NB4 (cell line): ENCODE data around the gene EIF3D.

Experiments used
- DNase-seq: peaks from one replicate; pipeline ENCODE4 v3.0.0; 2010; ENCODE audit warnings: low read depth
- H3K4me3 ChIP-seq: one replicate; pipeline ENCODE4 v1.5.1; 2011; ENCODE audit warnings: mild to moderate bottlenecking, low read depth, low read length, moderate library complexity
- MYC ChIP-seq: IDR thresholded peaks from 2 replicates; pipeline ENCODE4 v1.6.1; 2011; ENCODE audit warnings: low read depth, low read length
- POLR2A ChIP-seq: IDR thresholded peaks from 2 replicates; pipeline ENCODE4 v1.6.1; 2011; ENCODE audit warnings: mild to moderate bottlenecking; ENCODE audit not compliant: insufficient read length; ENCODE audit errors: extremely low read depth
- TF ChIP-seq, protein P1 (sequence below): IDR thresholded peaks from 2 replicates; pipeline ENCODE4 v1.6.1; 2011; ENCODE audit warnings: low read depth, low read length
- TF ChIP-seq, protein P2 (sequence below): IDR thresholded peaks from one replicate; pipeline ENCODE4 v1.5.1; 2012; ENCODE audit warnings: low read depth, low read length

EIF3D gene

DNA sequence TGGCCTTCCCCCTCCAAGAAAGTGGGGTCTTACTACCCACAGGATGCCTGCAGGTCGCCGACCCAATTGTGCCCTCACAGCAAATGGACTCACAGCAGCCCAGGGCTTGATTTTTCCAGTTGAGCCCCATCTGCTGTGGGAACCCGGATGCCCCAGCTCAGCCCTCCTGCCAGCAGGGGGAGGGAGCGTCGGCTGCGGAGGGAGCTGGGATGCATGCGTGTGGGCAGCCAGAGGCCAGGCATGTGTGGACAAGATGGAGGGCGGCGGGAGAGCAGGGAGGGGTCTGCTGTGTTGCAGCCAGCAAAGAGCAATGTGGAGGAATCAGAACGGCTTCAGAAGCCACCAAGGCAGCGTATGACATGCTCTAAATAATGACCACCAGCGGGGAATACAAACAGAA is 41.0 kb upstream of the EIF3D start:
- no peak for DNase-seq
- TF ChIP-seq POLR2A: no peak
- TF ChIP-seq, protein P1, sequence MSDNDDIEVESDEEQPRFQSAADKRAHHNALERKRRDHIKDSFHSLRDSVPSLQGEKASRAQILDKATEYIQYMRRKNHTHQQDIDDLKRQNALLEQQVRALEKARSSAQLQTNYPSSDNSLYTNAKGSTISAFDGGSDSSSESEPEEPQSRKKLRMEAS: no peak
- TF ChIP-seq, protein P2, sequence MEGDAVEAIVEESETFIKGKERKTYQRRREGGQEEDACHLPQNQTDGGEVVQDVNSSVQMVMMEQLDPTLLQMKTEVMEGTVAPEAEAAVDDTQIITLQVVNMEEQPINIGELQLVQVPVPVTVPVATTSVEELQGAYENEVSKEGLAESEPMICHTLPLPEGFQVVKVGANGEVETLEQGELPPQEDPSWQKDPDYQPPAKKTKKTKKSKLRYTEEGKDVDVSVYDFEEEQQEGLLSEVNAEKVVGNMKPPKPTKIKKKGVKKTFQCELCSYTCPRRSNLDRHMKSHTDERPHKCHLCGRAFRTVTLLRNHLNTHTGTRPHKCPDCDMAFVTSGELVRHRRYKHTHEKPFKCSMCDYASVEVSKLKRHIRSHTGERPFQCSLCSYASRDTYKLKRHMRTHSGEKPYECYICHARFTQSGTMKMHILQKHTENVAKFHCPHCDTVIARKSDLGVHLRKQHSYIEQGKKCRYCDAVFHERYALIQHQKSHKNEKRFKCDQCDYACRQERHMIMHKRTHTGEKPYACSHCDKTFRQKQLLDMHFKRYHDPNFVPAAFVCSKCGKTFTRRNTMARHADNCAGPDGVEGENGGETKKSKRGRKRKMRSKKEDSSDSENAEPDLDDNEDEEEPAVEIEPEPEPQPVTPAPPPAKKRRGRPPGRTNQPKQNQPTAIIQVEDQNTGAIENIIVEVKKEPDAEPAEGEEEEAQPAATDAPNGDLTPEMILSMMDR: no peak
- no peak for TF ChIP-seq MYC
- no peak overlapping the region for H3K4me3 ChIP-seq

DNA sequence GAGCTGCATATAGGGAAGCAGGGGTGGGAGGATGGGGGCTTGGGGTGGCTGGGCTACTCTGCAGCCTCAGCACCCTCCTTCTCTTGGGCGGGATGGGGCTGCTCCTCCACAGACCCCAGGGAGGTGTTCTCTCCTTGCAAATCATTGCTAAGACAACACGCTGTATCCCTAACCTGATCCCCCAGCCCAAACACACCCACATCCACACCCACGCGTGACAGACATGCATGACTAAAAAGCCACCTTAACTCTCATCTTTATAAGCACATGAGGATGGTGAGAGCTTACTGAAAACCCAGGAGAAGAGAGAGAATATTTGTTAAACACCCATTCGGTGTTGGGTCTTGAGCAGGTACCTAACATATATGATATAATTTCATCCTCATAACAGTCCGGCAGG is 39.9 kb upstream of the EIF3D start:
- no peak overlapping the region for H3K4me3 ChIP-seq
- no peak for DNase-seq
- TF ChIP-seq POLR2A (no peak), MYC (no peak)
- TF ChIP-seq, protein P2: no peak
- TF ChIP-seq, protein P1: no peak

DNA sequence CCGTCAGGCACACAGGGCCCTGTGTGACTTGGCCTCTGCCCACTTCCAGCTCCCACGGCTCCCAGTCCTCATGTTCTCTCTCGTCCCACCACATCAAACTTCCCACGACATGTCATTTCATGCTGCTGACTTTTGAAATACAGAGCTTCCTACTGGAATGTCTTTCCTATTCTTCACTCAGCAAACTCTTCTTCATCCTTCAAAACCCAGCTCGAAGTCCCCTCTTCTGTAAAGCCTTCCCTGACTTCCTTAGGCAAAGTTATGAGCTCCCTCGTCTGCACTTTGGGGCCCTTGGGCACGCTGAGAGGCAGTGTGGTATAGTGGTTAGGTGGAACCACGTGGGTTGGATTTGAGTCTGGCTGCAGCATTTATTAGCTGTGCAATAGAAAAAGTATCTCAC is 37.8 kb upstream of the EIF3D start:
- DNase-seq: no peak
- TF ChIP-seq, protein P2: no peak
- TF ChIP-seq, protein P1: no peak
- TF ChIP-seq POLR2A (no peak), MYC (no peak)
- H3K4me3 ChIP-seq: no peak overlapping the region

DNA sequence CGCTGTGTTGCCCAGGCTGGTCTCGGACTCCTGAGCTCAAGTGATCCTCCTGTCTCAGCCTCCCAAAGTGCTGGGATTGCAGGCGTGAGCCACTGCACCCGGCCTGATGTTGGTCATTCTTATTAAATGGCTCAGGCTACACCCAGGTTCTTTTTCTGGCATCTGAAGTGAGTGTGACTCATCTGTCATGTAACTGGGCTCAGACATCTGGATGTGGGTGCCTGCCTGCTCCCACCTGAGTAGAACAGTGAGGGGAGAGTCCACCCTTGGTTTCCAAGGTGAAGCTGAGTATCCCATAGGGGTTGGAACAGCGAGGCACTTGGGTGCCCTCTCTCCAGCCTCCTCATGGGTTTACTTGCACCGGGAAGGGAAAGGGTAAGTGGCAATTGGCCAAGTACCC is 36.7 kb upstream of the EIF3D start:
- no peak overlapping the region for H3K4me3 ChIP-seq
- TF ChIP-seq MYC (no peak), POLR2A (no peak)
- TF ChIP-seq, protein P1: no peak
- TF ChIP-seq, protein P2: no peak
- no peak for DNase-seq

DNA sequence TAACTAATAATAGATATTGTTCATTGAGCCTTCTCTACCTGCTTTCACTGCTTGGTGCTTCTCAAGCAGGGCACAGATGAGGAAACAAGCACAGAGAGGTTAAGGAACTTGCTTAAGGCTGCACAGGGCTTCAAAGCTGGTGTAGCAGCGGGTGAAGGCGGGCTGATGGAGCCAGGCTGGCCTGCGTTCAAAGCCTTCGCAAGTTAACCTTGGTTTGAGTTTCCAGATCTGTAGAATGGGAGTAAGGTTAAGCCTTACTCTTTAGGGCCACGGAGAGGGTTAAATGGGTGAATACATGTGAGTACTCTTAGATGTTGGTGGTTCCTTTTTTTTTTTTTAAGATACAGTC is 36.2 kb upstream of the EIF3D start:
- TF ChIP-seq MYC (no peak), POLR2A (no peak)
- TF ChIP-seq, protein P2: no peak
- TF ChIP-seq, protein P1: no peak
- DNase-seq: no peak
- H3K4me3 ChIP-seq: no peak overlapping the region
